GM23248 (cell line): ENCODE data around the gene CNTNAP1.

Experiments
- EZH2 ChIP-seq: fragments of 200-600 bp; sonication (generic); IDR thresholded peaks from 2 replicates; pipeline ENCODE4 v1.6.1; 2018; ENCODE audit warnings: antibody characterized with exemption, mild to moderate bottlenecking; ENCODE audit not compliant: insufficient read depth, poor library complexity, severe bottlenecking
- EZH2phosphoT487 ChIP-seq: fragments of 200-600 bp; sonication (generic); IDR thresholded peaks from 2 replicates; pipeline ENCODE4 v1.6.1; 2018; ENCODE audit warnings: antibody characterized with exemption, moderate library complexity, mild to moderate bottlenecking, low read depth; ENCODE audit not compliant: insufficient read depth

DNA sequence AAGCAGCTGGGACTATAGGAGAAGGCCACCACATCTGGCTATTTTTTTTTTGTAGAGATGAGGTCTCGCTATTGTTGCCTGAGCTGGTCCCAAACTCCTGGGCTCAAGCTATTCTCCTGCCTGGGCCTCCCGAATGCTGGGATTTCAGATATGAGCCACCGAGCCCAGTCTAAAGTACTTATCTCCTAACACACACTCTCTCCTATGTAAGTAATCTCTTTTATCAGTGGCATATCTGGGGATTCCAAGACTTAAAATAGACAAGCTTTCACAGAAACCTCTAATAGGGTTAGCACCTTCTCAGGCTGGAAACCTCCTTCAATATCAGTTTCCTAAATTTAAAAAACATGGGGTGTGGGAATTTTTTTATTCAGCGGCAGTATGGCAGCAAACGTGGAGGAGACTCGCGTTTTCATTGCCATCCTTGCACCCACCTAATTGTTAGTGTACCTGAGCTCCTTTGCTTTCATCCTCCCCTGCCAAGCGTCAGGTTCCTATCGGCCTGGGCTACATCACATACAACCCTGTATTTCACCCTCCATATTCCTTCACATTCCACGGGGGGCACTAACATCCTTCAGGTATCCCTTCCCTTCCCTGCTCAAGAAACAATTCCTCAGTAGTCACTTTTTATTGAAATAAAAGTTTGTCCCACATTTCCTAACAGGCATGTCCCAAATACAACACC is 61.4 kb downstream of the CNTNAP1 start:
- no peak for TF ChIP-seq EZH2phosphoT487
- no peak for TF ChIP-seq EZH2
